ENCODE measurements around the gene MRGPRX3. TPM values are rescaled to one million over a fixed set of nuclear protein-coding genes. Genes with fewer than 3 reads are reported as not detected.

Gene MRGPRX3
- total and polyA plus RNA-seq, 2 of the 8 experiments (the other 6 are each of a cell fraction or from before 2014, with no cell fraction given), result not detected

GRCh38 chr11:18137186-18137800, 4.9 kb downstream of the MRGPRX3 start:
- POLR2A ChIA-PET (ENCODE audit: partially characterized antibody), result no interaction called here

More at GRCh38 chr11:18137186-18137800, 4.9 kb downstream of the MRGPRX3 start:
- DNase-seq (ENCODE audit: low read depth in 1 of 2, low spot score in 2 of 2) (no peak), FAIRE-seq (no peak)
- 96% methylated on average over 29 of the region's 29 CpGs; no CpG with 5 or more reads in 1 of the 2 experiments for WGBS, 2 experiments (ENCODE audit: extremely low coverage in 1 of 2, insufficient coverage in 1 of 2, insufficient read length in 1 of 2, insufficient replicate concordance in 2 of 2, low coverage in 1 of 2, low lambda C conversion rate in 2 of 2, missing lambda C conversion rate in 1 of 2)
- Histone ChIP-seq H2BK120ac (replicated peaks; ENCODE audit: low read depth, low read length) (no peak overlapping the region), H3K23ac (ENCODE audit: insufficient read length) (no peak overlapping the region), H3K18ac (ENCODE audit: extremely low read depth, low read length) (no peak overlapping the region), H2BK5ac (ENCODE audit: low read depth, low read length) (no peak overlapping the region), H2BK15ac (ENCODE audit: low read length) (no peak overlapping the region), H4K8ac (ENCODE audit: extremely low read depth, insufficient read depth, low read length) (no peak overlapping the region), H3K14ac (ENCODE audit: insufficient read length) (no peak overlapping the region), H3K4ac (replicated peaks; ENCODE audit: insufficient read length, low read depth, low read length) (no peak overlapping the region), H3K9me3 (ENCODE audit: insufficient read depth in 2 of 2, low read depth in 1 of 2, low read length in 1 of 2) (peaks cover 0 to 3% of the 10 kb centered on the region in 2 experiments; a peak in 1 of 4 replicates), H3K79me1 (ENCODE audit: low read depth, low read length) (no peaks in the 10 kb centered on the region), H3K36me3 (ENCODE audit: control insufficient read depth in 2 of 4, insufficient read depth in 4 of 4, low read length in 3 of 4) (no peaks in the 10 kb centered on the region), H3K79me2 (ENCODE audit: control insufficient read depth in 1 of 2, insufficient read depth in 2 of 2, low read length in 2 of 2) (no peaks in the 10 kb centered on the region), H4K20me1 (replicated peaks in 1 of 2; ENCODE audit: control insufficient read depth in 1 of 2, insufficient read depth in 2 of 2, low read length in 2 of 2) (no peaks in the 10 kb centered on the region), H3K4me3 (ENCODE audit: extremely low read depth in 1 of 4, insufficient read depth in 2 of 4, low read depth in 3 of 4, low read length in 4 of 4) (no peak overlapping the region), H2BK20ac (ENCODE audit: low read length) (no peak overlapping the region), H4K91ac (replicated peaks; ENCODE audit: insufficient read length, low read length) (no peak overlapping the region), H3K4me2 (ENCODE audit: insufficient read depth in 1 of 2, low read depth in 2 of 2, low read length in 2 of 2) (no peak overlapping the region), H3K56ac (replicated peaks; ENCODE audit: insufficient read length, low read depth, low read length) (no peak overlapping the region), H3K23me2 (ENCODE audit: low read depth, low read length) (no peaks in the 10 kb centered on the region), H3K27me3 (replicated peaks in 1 of 4; ENCODE audit: control insufficient read depth in 3 of 4, extremely low read depth in 1 of 4, insufficient read depth in 3 of 4, low read length in 3 of 4) (no peaks in the 10 kb centered on the region), H4K5ac (ENCODE audit: insufficient read length, low read depth, low read length) (no peak overlapping the region), H2AK5ac (ENCODE audit: low read depth, low read length) (no peak overlapping the region), H3K4me1 (replicated peaks in 1 of 4; ENCODE audit: control insufficient read depth in 3 of 4, insufficient read depth in 4 of 4, low read length in 3 of 4) (peaks cover 0 to 9% (median 0%) of the 10 kb centered on the region in 4 experiments; a peak in 1 of 7 replicates), H3K27ac (ENCODE audit: low read depth, low read length) (no peak overlapping the region), H3K9ac (replicated peaks in 1 of 4; ENCODE audit: extremely low read depth in 1 of 4, low read depth in 3 of 4, low read length in 3 of 4) (no peak overlapping the region), H2AFZ (ENCODE audit: low read length) (no peak overlapping the region), H2BK12ac (ENCODE audit: low read depth, low read length) (0 out of 2 replicates have a peak overlapping the region, but pooled peaks have one; percentile 9)
- CTCF ChIA-PET (ENCODE audit: partially characterized antibody), result interaction anchor here (1.6 kb wide), 1 partner anchor 22 kb away, joined by 4 read pairs; no protein-coding TSS in a partner anchor
- TF ChIP-seq POLR2AphosphoS5 (IDR thresholded peaks at IDR 0.05; ENCODE audit: low read depth, low read length), result no peak
- TF ChIP-seq CTBP2 (IDR thresholded peaks at IDR 0.05; ENCODE audit: borderline replicate concordance, insufficient read depth, insufficient read length, low read length), result no peak
- TF ChIP-seq BRCA1 (IDR thresholded peaks at IDR 0.05; ENCODE audit: low read depth, low read length), result no peak
- TF ChIP-seq KDM4A (IDR thresholded peaks at IDR 0.05; ENCODE audit: low read depth, low read length, severe bottlenecking), result no peak
- TF ChIP-seq TEAD4 (IDR thresholded peaks at IDR 0.05; ENCODE audit: low read depth, low read length), result no peak
